Astrocyte of the cerebellum (primary cell): ENCODE results near the gene TRIM65.
"Not testable (repeated sequence)": the region's sequence is repeated elsewhere in the genome, so short reads cannot be mapped to it uniquely, and the experiment has no call there.

Experiments
- DNase-seq: peaks from one replicate; pipeline ENCODE4 v3.0.0-alpha.2; 2011; ENCODE audit warnings: low read depth
- H3K4me3 ChIP-seq: 2 replicates; pipeline ENCODE4 v1.5.1; 2011; ENCODE audit warnings: mild to moderate bottlenecking, low read depth, low read length, moderate library complexity
- CTCF ChIP-seq: IDR thresholded peaks from 2 replicates; pipeline ENCODE4 v1.5.1; 2012; ENCODE audit warnings: low read length, low read depth, moderate library complexity, mild to moderate bottlenecking; ENCODE audit errors: missing control alignments
- in situ Hi-C: cut with HindIII; loops from 2 replicates; pipeline ENCODE4 v1.10.0; 2017; ENCODE audit warnings: low sequenced_read_pairs

TRIM65 gene

GRCh38 chr17:75856062-75856756 is 40.5 kb downstream of the TRIM65 start:
- TF ChIP-seq CTCF: peak; percentile 50
- in situ Hi-C loops: no loop called here

GRCh38 chr17:75855310-75856061 is 41.3 kb downstream of the TRIM65 start, which contains the start of gene WBP2:
WBP2 (minus strand) TSS chr17:75855335; CDS start chr17:75855297, 38 bp downstream.
- in situ Hi-C loops: no loop called here
- H3K4me3 ChIP-seq: peak within 1 kb of the TSS; percentile 74
- TF ChIP-seq CTCF: peak; percentile 22
- DNase-seq: peak; percentile 100

More at GRCh38 chr17:75856062-75856756, 40.5 kb downstream of the TRIM65 start:
- DNase-seq: no peak
- H3K4me3 ChIP-seq: peak overlapping the region; percentile 74

GRCh38 chr17:75854881-75855309 is 41.9 kb downstream of the TRIM65 start:
- no peak for TF ChIP-seq CTCF
- DNase-seq: no peak
- in situ Hi-C loops: no loop called here
- peak overlapping the region; percentile 74 for H3K4me3 ChIP-seq

- no peak for TF ChIP-seq CTCF
- no peak for DNase-seq
- in situ Hi-C loops: no loop called here
- H3K4me3 ChIP-seq: peak overlapping the region; percentile 74
Measured at GRCh38 chr17:75854101-75854748, 42.5 kb downstream of the TRIM65 start.

GRCh38 chr17:75853433-75853832 is 43.3 kb downstream of the TRIM65 start:
- no peak for DNase-seq
- TF ChIP-seq CTCF: no peak
- in situ Hi-C loops: no loop called here
- no peak overlapping the region for H3K4me3 ChIP-seq

GRCh38 chr17:75851693-75851991 is 45.1 kb downstream of the TRIM65 start:
- in situ Hi-C loops, H3K4me3 ChIP-seq: not testable (repeated sequence)

More at GRCh38 chr17:75851693-75851991, 45.1 kb downstream of the TRIM65 start:
- DNase-seq: not testable (repeated sequence)
